Endothelial cell of umbilical vein (primary cell): ENCODE measurements around the gene ZNF317. TPM values are rescaled to one million over a fixed set of nuclear protein-coding genes. Genes with fewer than 3 reads are reported as not detected.

ENCODE experiments used
- BruUV-seq: library from RNA; stranded (reverse); fragments of 400-500 nt; replicated peaks from 2 replicates; lab custom pipeline; 2021; lab: Mats Ljungman, UMichigan
- CTCF ChIA-PET: fragments of 300-600, 350-600 bp; sonication (Branson Sonifier 250); formaldehyde crosslinking; loops from one replicate; lab custom pipeline; 2021; ENCODE audit warnings: antibody characterized with exemption, inconsistent platforms; lab: Charles Lee
- POLR2A ChIA-PET: fragments of 300-600, 350-600 bp; sonication (Branson Sonifier 250); formaldehyde crosslinking; loops from one replicate; lab custom pipeline; 2021; ENCODE audit warnings: antibody characterized with exemption, inconsistent platforms; lab: Charles Lee
- DNase-seq: peaks from one replicate; pipeline ENCODE4 v3.0.0-alpha.2; 2011; ENCODE audit warnings: low read depth, low spot score
- FAIRE-seq: peaks from 2 replicates; lab custom pipeline; 2011; peaks lifted over from hg19 to GRCh38; lab: Jason Lieb, UNC
- H2AFZ ChIP-seq: 2 replicates; pipeline ENCODE4 v1.6.0; 2012; ENCODE audit warnings: low read depth, low read length, control low read depth, inconsistent platforms
- H3K27ac ChIP-seq: 2 replicates; pipeline ENCODE4 v1.5.1; 2011; ENCODE audit warnings: low read depth, mild to moderate bottlenecking, control low read depth, low read length, moderate library complexity; ENCODE audit not compliant: insufficient read depth
- H3K27me3 ChIP-seq, 2 experiments: 2 replicates each; pipeline versions ENCODE4 v1.6.0 to v1.6.1; 2011; ENCODE audit warnings: low read length in 2 of 2, mixed read lengths in 1 of 2; ENCODE audit not compliant: control insufficient read depth in 2 of 2, insufficient read depth in 2 of 2
- H3K36me3 ChIP-seq, 2 experiments: 2 replicates in 1 of 2; 3 replicates in 1 of 2; pipeline ENCODE4 v1.5.1; 2011; ENCODE audit warnings: low read length in 2 of 2, mild to moderate bottlenecking in 1 of 2, moderate library complexity in 1 of 2; ENCODE audit not compliant: control insufficient read depth in 2 of 2, insufficient read depth in 2 of 2; ENCODE audit errors: extremely low read depth in 1 of 2
- H3K4me1 ChIP-seq: 3 replicates; pipeline ENCODE4 v1.5.1; 2011; ENCODE audit warnings: mild to moderate bottlenecking, low read length; ENCODE audit not compliant: control insufficient read depth, insufficient read depth; ENCODE audit errors: extremely low read depth
- H3K4me2 ChIP-seq: 2 replicates; pipeline ENCODE4 v1.6.1; 2011; ENCODE audit warnings: low read length, control low read depth, mixed read lengths; ENCODE audit not compliant: insufficient read depth
- H3K4me3 ChIP-seq, 3 experiments: fragments of 200-600 bp in 1 of 3; sonication (generic), shearing (Covaris generic) in 1 of 3; replicated peaks in 1 of 3; 2 replicates each; pipeline ENCODE4 v1.5.1; 2011 to 2016; ENCODE audit warnings: control low read depth in 3 of 3, low read length in 3 of 3, mild to moderate bottlenecking in 2 of 3, inconsistent platforms in 1 of 3, low read depth in 1 of 3, moderate library complexity in 1 of 3; ENCODE audit not compliant: insufficient read depth in 1 of 3
- H3K79me2 ChIP-seq: 2 replicates; pipeline ENCODE4 v1.6.0; 2012; ENCODE audit warnings: low read length, inconsistent platforms; ENCODE audit not compliant: control insufficient read depth, insufficient read depth
- H3K9ac ChIP-seq: replicated peaks from 2 replicates; pipeline ENCODE3; 2011; ENCODE audit warnings: low read length, control low read depth; ENCODE audit not compliant: insufficient read depth; ENCODE audit errors: extremely low read depth
- H3K9me1 ChIP-seq: replicated peaks from 3 replicates; pipeline ENCODE4 v1.6.0; 2011; ENCODE audit warnings: mild to moderate bottlenecking, low read length; ENCODE audit not compliant: control insufficient read depth, insufficient read depth; ENCODE audit errors: extremely low read depth
- H3K9me3 ChIP-seq: replicated peaks from 2 replicates; pipeline ENCODE4 v1.5.1; 2012; ENCODE audit warnings: low read length, inconsistent platforms; ENCODE audit not compliant: control insufficient read depth, insufficient read depth
- H4K20me1 ChIP-seq: replicated peaks from 2 replicates; pipeline ENCODE3; 2011; ENCODE audit warnings: mild to moderate bottlenecking, low read length; ENCODE audit not compliant: control insufficient read depth, insufficient read depth; ENCODE audit errors: extremely low read depth
- CTCF ChIP-seq, 2 donors: IDR thresholded peaks; 1 replicate in 1 of 2; 2 replicates in 1 of 2; pipeline ENCODE4 v1.5.1; 2011; ENCODE audit warnings: low read length in 2 of 2, mild to moderate bottlenecking in 2 of 2, moderate library complexity in 2 of 2, control low read depth in 1 of 2, inconsistent platforms in 1 of 2, low read depth in 1 of 2; ENCODE audit not compliant: insufficient read depth in 1 of 2; ENCODE audit errors: extremely low read depth in 1 of 2
- EZH2 ChIP-seq: IDR thresholded peaks from 2 replicates; pipeline ENCODE4 v1.6.1; 2012; ENCODE audit warnings: borderline replicate concordance, low read depth, mild to moderate bottlenecking, moderate library complexity, low read length, inconsistent platforms; ENCODE audit not compliant: severe bottlenecking
- FOS ChIP-seq: IDR thresholded peaks from 2 replicates; pipeline ENCODE4 v1.6.1; 2011; ENCODE audit warnings: mild to moderate bottlenecking, low read length, moderate library complexity, borderline replicate concordance; ENCODE audit not compliant: insufficient read depth
- GATA2 ChIP-seq: IDR thresholded peaks from 2 replicates; pipeline ENCODE4 v1.7.0; 2011; ENCODE audit warnings: low read depth, mild to moderate bottlenecking, moderate library complexity, mixed read lengths, low read length; ENCODE audit not compliant: insufficient read length, insufficient read depth
- JUN ChIP-seq: IDR thresholded peaks from 2 replicates; pipeline ENCODE4 v1.6.1; 2011; ENCODE audit warnings: borderline replicate concordance, low read depth; ENCODE audit not compliant: insufficient read length, insufficient read depth
- MAX ChIP-seq: IDR thresholded peaks from 2 replicates; pipeline ENCODE4 v1.6.1; 2011; ENCODE audit not compliant: insufficient read depth, insufficient read length
- MYC ChIP-seq: IDR thresholded peaks from one replicate; pipeline ENCODE4 v1.6.1; 2011; ENCODE audit warnings: mild to moderate bottlenecking, low read depth, low read length
- POLR2A ChIP-seq: IDR thresholded peaks from 2 replicates; pipeline ENCODE4 v1.6.1; 2012; ENCODE audit warnings: low read depth, mild to moderate bottlenecking, control low read depth, low read length
- POLR2AphosphoS5 ChIP-seq: IDR thresholded peaks from 2 replicates; pipeline ENCODE4 v1.6.1; 2012; ENCODE audit warnings: low read depth, mild to moderate bottlenecking, control low read depth, low read length, moderate library complexity; ENCODE audit not compliant: insufficient read depth
- dilution Hi-C: fragments of 300-500 bp; cut with MboI; formaldehyde crosslinking; loops from one replicate; pipeline ENCODE4 v1.15.0; 2019; ENCODE audit warnings: low sequenced_read_pairs; ENCODE audit not compliant: extremely low pct_ligation_motif_present
- intact Hi-C: fragments of 100-400 bp; cut with micrococcal nuclease; formaldehyde crosslinking; loops from one replicate; pipeline ENCODE4 v1.10.0; 2022
- polyA plus RNA-seq, 4 experiments: library from polyadenylated mRNA; depleted of rRNA in 3 of 4; stranded (reverse) in 3 of 4; unstranded in 1 of 4; fragments of >200 nt; gene quantifications; 2 replicates each; pipeline versions ENCODE4 v1.2.1 to v1.2.3, GENCODE V29; 2011 to 2012; ENCODE audit warnings: missing spikeins in 1 of 4
- total RNA-seq: library from RNA; stranded (reverse); gene quantifications from 2 replicates; pipeline ENCODE4 v1.2.3, GENCODE V29; 2021

The ZNF317 gene
- total and polyA plus RNA-seq, 2 donors (not counting 3 experiments of a cell fraction or from before 2014, with no cell fraction given) = 14.2 to 29.5 TPM

GRCh38 chr19:9139609-9140158, 513 bp upstream of the ZNF317 start:
- Histone ChIP-seq H3K9me1 (no peaks in the 10 kb centered on the region), H3K4me2 (peak overlapping the region; percentile 99), H3K36me3 (no peaks in the 10 kb centered on the region), H3K27me3 (no peaks in the 10 kb centered on the region), H3K4me1 (peaks cover 11% of the 10 kb centered on the region), H3K9me3 (peaks cover 2% of the 10 kb centered on the region), H3K9ac (peak overlapping the region; percentile 99), H4K20me1 (no peaks in the 10 kb centered on the region), H2AFZ (peak overlapping the region; percentile 99), H3K27ac (peak overlapping the region; percentile 87), H3K4me3 (peak overlapping the region; percentile 78 to 95 (median 92)), H3K79me2 (peaks cover 43% of the 10 kb centered on the region)
- peak; percentile 7 for DNase-seq
- TSS peak; percentile 88 for BruUV-seq
- FAIRE-seq = no peak
- dilution Hi-C loops (no loop called here), intact Hi-C loops (loop anchor here (1.0 to 5.0 kb wide), 6 partner anchors 11 to 708 kb away; partner anchors contain the start of genes ZNF121 and ZNF699)
- ChIA-PET CTCF (no interaction called here), POLR2A (no interaction called here)
- TF ChIP-seq MAX (peak; percentile 22), EZH2 (no peak)

GRCh38 chr19:9144920-9145319, 4.7 kb downstream of the ZNF317 start:
- BruUV-seq = no TSS peak
- dilution Hi-C loops = no loop called here
- TF ChIP-seq CTCF (IDR thresholded peaks at IDR 0.05; ENCODE audit: extremely low read depth in 1 of 2, insufficient read depth in 1 of 2, low read depth in 1 of 2, low read length in 2 of 2) (no peak), JUN (no peak), GATA2 (no peak), POLR2A (no peak), MAX (no peak), FOS (no peak), POLR2AphosphoS5 (no peak), MYC (no peak), EZH2 (no peak)
- Histone ChIP-seq H3K4me1 (peaks cover 8% of the 10 kb centered on the region), H3K9me1 (no peaks in the 10 kb centered on the region), H3K27me3 (no peaks in the 10 kb centered on the region), H3K9me3 (peaks cover 7% of the 10 kb centered on the region), H3K79me2 (peaks cover 93% of the 10 kb centered on the region), H3K4me2 (no peak overlapping the region), H3K4me3 (no peak overlapping the region), H2AFZ (no peak overlapping the region), H3K9ac (no peak overlapping the region), H3K36me3 (peaks cover 6 to 7% of the 10 kb centered on the region in 2 experiments), H3K27ac (no peak overlapping the region), H4K20me1 (no peaks in the 10 kb centered on the region)
- POLR2A ChIA-PET = no interaction called here
- no peak for FAIRE-seq
- DNase-seq = no peak
- CTCF ChIA-PET = no interaction called here
- intact Hi-C loops = no loop called here
